Prostate gland (tissue), 1 donor: ENCODE data around the gene TMEM178B.

Source experiments
- POLR2A ChIP-seq: fragments of 450-650 bp; IDR thresholded peaks from one replicate; pipeline ENCODE4 v1.6.1; 2016; ENCODE audit warnings: antibody characterized with exemption, mild to moderate bottlenecking
- POLR2AphosphoS5 ChIP-seq: sonication (generic); formaldehyde crosslinking; IDR thresholded peaks from one replicate; pipeline ENCODE4 v1.6.1; 2017; ENCODE audit warnings: antibody characterized with exemption

- TF ChIP-seq POLR2A (no peak), POLR2AphosphoS5 (no peak)
Measured at GRCh38 chr7:141024668-141025067, 49.2 kb upstream of the TMEM178B start.
